Loucy (cell line): ENCODE measurements around the gene SLC5A12.

Experiments
- CTCF ChIP-seq: fragments of 200-600 bp; sonication (generic); conservative IDR thresholded peaks from 2 replicates; pipeline ENCODE4 v1.5.1; 2014; ENCODE audit warnings: mild to moderate bottlenecking, antibody characterized with exemption, low read length
- EZH2phosphoT487 ChIP-seq: fragments of 200-600 bp; IDR thresholded peaks from 2 replicates; pipeline ENCODE4 v1.6.1; 2018; ENCODE audit warnings: antibody characterized with exemption, mild to moderate bottlenecking, moderate library complexity, borderline replicate concordance

- TF ChIP-seq CTCF (no peak), EZH2phosphoT487 (no peak)
Observed at GRCh38 chr11:26702406-26702805, 19.5 kb downstream of the SLC5A12 start.
